H1 (cell line): ENCODE results near the gene COPZ1. TPM values are rescaled to one million over a fixed set of nuclear protein-coding genes. Genes with fewer than 3 reads are reported as not detected.
A peak's percentile ranks its signal among the peaks of the same experiment; 100 is the strongest.

Experiments used
- CTCF ChIA-PET: fragments of 300-600 bp; sonication (Branson Sonifier 250); formaldehyde crosslinking; loops from one replicate; lab custom pipeline; 2021; ENCODE audit not compliant: partially characterized antibody; lab: Charles Lee
- POLR2A ChIA-PET: fragments of 300-600 bp; sonication (Branson Sonifier 250); formaldehyde crosslinking; loops from one replicate; lab custom pipeline; 2021; ENCODE audit warnings: inconsistent platforms; ENCODE audit not compliant: partially characterized antibody; lab: Charles Lee
- DNase-seq, 2 experiments: peaks; one replicate each; pipeline versions ENCODE4 v3.0.0 to v3.0.0-alpha.2; 2010 to 2022; ENCODE audit warnings: low spot score in 2 of 2, low read depth in 1 of 2, mixed read lengths in 1 of 2
- FAIRE-seq: peaks from 2 replicates; lab custom pipeline; 2011; peaks lifted over from hg19 to GRCh38; lab: Jason Lieb, UNC
- H2AFZ ChIP-seq: 2 replicates; pipeline ENCODE4 v1.8.1; 2012; ENCODE audit warnings: low read length, inconsistent platforms
- H2AK5ac ChIP-seq: 2 replicates; pipeline ENCODE4 v1.6.1; 2013; ENCODE audit warnings: low read depth, low read length
- H2BK120ac ChIP-seq: replicated peaks from 2 replicates; pipeline ENCODE3; 2013; ENCODE audit warnings: low read depth, low read length, inconsistent platforms
- H2BK12ac ChIP-seq: 2 replicates; pipeline ENCODE4 v1.6.1; 2013; ENCODE audit warnings: low read depth, low read length
- H2BK15ac ChIP-seq: 2 replicates; pipeline ENCODE4 v1.6.1; 2013; ENCODE audit warnings: low read length
- H2BK20ac ChIP-seq: 2 replicates; pipeline ENCODE4 v1.6.1; 2013; ENCODE audit warnings: low read length
- H2BK5ac ChIP-seq: 2 replicates; pipeline ENCODE4 v1.6.1; 2013; ENCODE audit warnings: low read depth, low read length
- H3K14ac ChIP-seq: 2 replicates; pipeline ENCODE4 v1.6.1; 2013; ENCODE audit warnings: inconsistent platforms; ENCODE audit not compliant: insufficient read length
- H3K18ac ChIP-seq: 2 replicates; pipeline ENCODE4 v1.6.1; 2013; ENCODE audit warnings: low read length; ENCODE audit errors: extremely low read depth
- H3K23ac ChIP-seq: 2 replicates; pipeline ENCODE4 v1.6.1; 2013; ENCODE audit warnings: inconsistent platforms; ENCODE audit not compliant: insufficient read length
- H3K23me2 ChIP-seq: 2 replicates; pipeline ENCODE4 v1.6.1; 2013; ENCODE audit warnings: low read depth, low read length
- H3K27ac ChIP-seq: 2 replicates; pipeline ENCODE4 v1.6.1; 2011; ENCODE audit warnings: low read depth, low read length, inconsistent platforms
- H3K27me3 ChIP-seq, 4 experiments: replicated peaks in 1 of 4; 1 replicate in 1 of 4; 2 replicates in 3 of 4; pipeline versions ENCODE4 v1.6.1 to v1.8.1; 2011 to 2013; ENCODE audit warnings: low read length in 3 of 4, mild to moderate bottlenecking in 3 of 4, inconsistent platforms in 2 of 4, mixed read lengths in 2 of 4, moderate library complexity in 1 of 4; ENCODE audit not compliant: control insufficient read depth in 3 of 4, insufficient read depth in 3 of 4; ENCODE audit errors: extremely low read depth in 1 of 4
- H3K36me3 ChIP-seq, 4 experiments: 2 replicates each; pipeline versions ENCODE4 v1.6.1 to v1.8.1; 2011 to 2013; ENCODE audit warnings: mild to moderate bottlenecking in 4 of 4, low read length in 3 of 4, moderate library complexity in 2 of 4, control low read depth in 1 of 4, inconsistent platforms in 1 of 4; ENCODE audit not compliant: insufficient read depth in 4 of 4, control insufficient read depth in 2 of 4
- H3K4ac ChIP-seq: replicated peaks from 2 replicates; pipeline ENCODE3; 2013; ENCODE audit warnings: low read length, low read depth, mixed read lengths, inconsistent platforms; ENCODE audit not compliant: insufficient read length
- H3K4me1 ChIP-seq, 4 experiments: replicated peaks in 1 of 4; 1 replicate in 1 of 4; 2 replicates in 3 of 4; pipeline versions ENCODE4 v1.6.1 to v1.8.1; 2011 to 2013; ENCODE audit warnings: low read length in 3 of 4, inconsistent platforms in 2 of 4, mixed read lengths in 1 of 4; ENCODE audit not compliant: insufficient read depth in 4 of 4, control insufficient read depth in 3 of 4
- H3K4me2 ChIP-seq, 2 experiments: 2 replicates each; pipeline versions ENCODE4 v1.6.1 to v1.8.1; 2011 to 2013; ENCODE audit warnings: low read depth in 2 of 2, low read length in 2 of 2, control low read depth in 1 of 2, inconsistent platforms in 1 of 2, mild to moderate bottlenecking in 1 of 2; ENCODE audit not compliant: insufficient read depth in 1 of 2
- H3K4me3 ChIP-seq, 4 experiments: fragments of 200-600, 300-600 bp in 1 of 4; sonication (generic), shearing (Covaris generic), sonication (Bioruptor Twin) in 1 of 4; 2 replicates each; pipeline versions ENCODE4 v1.5.1 to v1.8.1; 2011 to 2016; ENCODE audit warnings: low read length in 4 of 4, low read depth in 3 of 4, control low read depth in 2 of 4, inconsistent platforms in 2 of 4, mild to moderate bottlenecking in 2 of 4, mixed read lengths in 1 of 4, moderate library complexity in 1 of 4; ENCODE audit not compliant: insufficient read depth in 2 of 4; ENCODE audit errors: extremely low read depth in 1 of 4
- H3K56ac ChIP-seq: replicated peaks from 2 replicates; pipeline ENCODE3; 2013; ENCODE audit warnings: low read depth, mild to moderate bottlenecking, mixed read lengths, low read length, inconsistent platforms; ENCODE audit not compliant: insufficient read length
- H3K79me1 ChIP-seq: 2 replicates; pipeline ENCODE4 v1.6.1; 2013; ENCODE audit warnings: low read depth, low read length, control low read depth
- H3K79me2 ChIP-seq, 2 experiments: 2 replicates each; pipeline versions ENCODE4 v1.6.1 to v1.8.1; 2012 to 2013; ENCODE audit warnings: low read length in 2 of 2, mild to moderate bottlenecking in 2 of 2, inconsistent platforms in 1 of 2; ENCODE audit not compliant: insufficient read depth in 2 of 2, control insufficient read depth in 1 of 2
- H3K9ac ChIP-seq, 4 experiments: replicated peaks in 1 of 4; 1 replicate in 1 of 4; 2 replicates in 3 of 4; pipeline versions ENCODE4 v1.6.1 to v1.8.1; 2011 to 2013; ENCODE audit warnings: low read depth in 3 of 4, low read length in 3 of 4, control low read depth in 2 of 4, mild to moderate bottlenecking in 2 of 4, moderate library complexity in 2 of 4, inconsistent platforms in 1 of 4; ENCODE audit errors: extremely low read depth in 1 of 4
- H3K9me3 ChIP-seq, 2 experiments: 2 replicates each; pipeline versions ENCODE4 v1.6.1 to v1.8.1; 2012 to 2013; ENCODE audit warnings: mild to moderate bottlenecking in 2 of 2, moderate library complexity in 2 of 2, control low read depth in 1 of 2, inconsistent platforms in 1 of 2, low read depth in 1 of 2, low read length in 1 of 2, mixed read lengths in 1 of 2; ENCODE audit not compliant: insufficient read depth in 2 of 2
- H4K20me1 ChIP-seq, 2 experiments: replicated peaks in 1 of 2; 2 replicates each; pipeline versions ENCODE3 to v1.8.1; 2011 to 2013; ENCODE audit warnings: inconsistent platforms in 2 of 2, low read length in 2 of 2, mild to moderate bottlenecking in 1 of 2; ENCODE audit not compliant: insufficient read depth in 2 of 2, control insufficient read depth in 1 of 2
- H4K5ac ChIP-seq: 2 replicates; pipeline ENCODE4 v1.6.1; 2013; ENCODE audit warnings: low read length, low read depth, mixed read lengths, inconsistent platforms; ENCODE audit not compliant: insufficient read length
- H4K8ac ChIP-seq: 2 replicates; pipeline ENCODE4 v1.8.0; 2013; ENCODE audit warnings: mild to moderate bottlenecking, moderate library complexity, low read length, inconsistent platforms; ENCODE audit not compliant: insufficient read depth; ENCODE audit errors: extremely low read depth
- H4K91ac ChIP-seq: replicated peaks from 2 replicates; pipeline ENCODE3; 2013; ENCODE audit warnings: low read length, mixed read lengths, inconsistent platforms; ENCODE audit not compliant: insufficient read length
- SP1 ChIP-seq: IDR thresholded peaks from 2 replicates; pipeline ENCODE4 v1.6.1; 2011; ENCODE audit warnings: low read depth, low read length
- TAF1 ChIP-seq: IDR thresholded peaks from 2 replicates; pipeline ENCODE4 v1.6.1; 2011; ENCODE audit warnings: mild to moderate bottlenecking, low read depth, low read length
- WGBS, 2 experiments: shearing (Covaris generic) in 1 of 2; methylation state at CpG; one replicate each; pipeline versions ENCODE4 v1.1.6 to v1.1.7; 2013 to 2015; ENCODE audit warnings: low lambda C conversion rate in 2 of 2, mixed read lengths in 2 of 2, inconsistent platforms in 1 of 2, low coverage in 1 of 2, missing lambda C conversion rate in 1 of 2; ENCODE audit not compliant: insufficient replicate concordance in 2 of 2, insufficient coverage in 1 of 2, insufficient read length in 1 of 2; ENCODE audit errors: extremely low coverage in 1 of 2, missing lambda C conversion rate in 1 of 2; 5-methylcytosine and 5-hydroxymethylcytosine counted together
- polyA plus RNA-seq, 7 experiments: library from polyadenylated mRNA; depleted of rRNA in 3 of 7; stranded (reverse) in 5 of 7; unstranded in 2 of 7; fragments of >200 nt in 5 of 7; fragments of 200-250 nt in 2 of 7; gene quantifications; 1 replicate in 5 of 7; 2 replicates in 1 of 7; 4 replicates in 1 of 7; pipeline versions ENCODE4 v1.2.1 to v1.2.3, GENCODE V29; 2011 to 2013; ENCODE audit warnings: missing spikeins in 2 of 7, mixed read lengths in 2 of 7
- total RNA-seq: library from RNA; stranded (reverse); fragmentation: NEBNext Ultra II Directional; extraction: Animal tissue kit (Norgen Biotek cat#: 25700); gene quantifications from 2 replicates; pipeline ENCODE4 v1.2.1, GENCODE V29; 2021

Gene COPZ1
- total and polyA plus RNA-seq, 2 of the 8 experiments (the other 6 are each of a cell fraction or from before 2014, with no cell fraction given), result 103 to 133 TPM

DNA sequence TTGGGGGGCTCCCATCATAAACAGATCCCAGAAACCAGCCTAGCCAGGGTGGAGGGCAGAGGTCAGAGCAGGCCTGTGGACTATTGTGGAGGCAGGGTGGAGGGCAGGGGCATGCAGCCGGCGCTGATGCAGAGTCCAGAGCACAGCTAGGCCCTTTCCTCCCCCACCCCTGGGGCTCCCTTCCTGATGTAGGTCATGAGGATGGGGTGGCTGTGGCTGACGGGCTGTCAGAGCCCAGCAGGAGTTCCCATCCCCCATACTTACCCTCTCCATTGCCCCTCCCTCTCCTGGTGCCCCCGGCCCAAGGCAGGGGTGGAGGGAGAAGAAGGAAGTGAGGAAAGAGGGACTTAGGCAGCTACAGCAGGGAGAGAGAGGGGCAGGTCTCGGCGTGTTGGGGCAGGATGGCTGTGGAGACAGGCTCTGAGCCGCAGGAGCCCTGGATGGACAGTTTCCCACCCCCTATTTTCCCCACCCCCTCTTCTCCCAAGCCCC lies 65.3 kb downstream of the COPZ1 start:
- Histone ChIP-seq H2BK12ac (peak overlapping the region; percentile 95; the same call in 1 of the 2 replicates), H2BK120ac (no peak overlapping the region), H3K79me1 (0 out of 2 replicates have a peak, but pooled peaks cover 3% of the 10 kb centered on the region), H3K9me3 (no peaks in the 10 kb centered on the region), H2AK5ac (no peak overlapping the region), H2BK20ac (peak overlapping the region; percentile 32; the same call in 1 of the 2 replicates), H4K8ac (no peak overlapping the region), H3K18ac (peak overlapping the region; percentile 52; the same call in 1 of the 2 replicates), H3K56ac (no peak overlapping the region), H3K4ac (peak overlapping the region; percentile 9), H3K4me3 (peak overlapping the region; percentile 57 to 96 (median 69)), H3K4me1 (peaks cover 42 to 62% (median 52%) of the 10 kb centered on the region in 4 experiments), H3K27ac (no peak overlapping the region), H4K91ac (peak overlapping the region; percentile 45), H3K36me3 (no peaks in the 10 kb centered on the region), H3K23ac (no peak overlapping the region), H4K5ac (peak overlapping the region; percentile 26), H3K9ac (no peak overlapping the region), H3K79me2 (no peaks in the 10 kb centered on the region), H3K14ac (no peak overlapping the region), H2AFZ (no peak overlapping the region), H3K23me2 (peaks cover 14% of the 10 kb centered on the region), H4K20me1 (peaks cover 0 to 4% of the 10 kb centered on the region in 2 experiments), H3K4me2 (peak overlapping the region; percentile 76 to 87), H3K27me3 (peaks cover 0 to 4% (median 0%) of the 10 kb centered on the region in 4 experiments; a peak in 2 of 7 replicates), H2BK5ac (peak overlapping the region; percentile 85), H2BK15ac (0 out of 2 replicates have a peak overlapping the region, but pooled peaks have one; percentile 88)
- CTCF ChIA-PET, result interaction anchor here (0.6 to 5.5 kb wide), 9 partner anchors 9 to 147 kb away, joined by 3 to 110 read pairs (median 4); partner anchors contain the start of gene ZNF385A
- WGBS, 2 experiments, result 10% methylated on average over 6 of the region's 7 CpGs; no CpG with 5 or more reads in 1 of the 2 experiments
- TF ChIP-seq SP1 (0 out of 2 replicates have a peak, but pooled peaks have one; percentile 15), TAF1 (no peak)
- DNase-seq (peak in 1 of 2 experiments; percentile 69), FAIRE-seq (no peak)
- POLR2A ChIA-PET, result interaction anchor here (0.6 to 1.4 kb wide), 4 partner anchors 33 to 1781 kb away, joined by 3 to 4 read pairs (median 3); no protein-coding TSS in a partner anchor
